Trophoblast cell (in vitro differentiated cells and primary cell): ENCODE results near the gene WRNIP1. TPM values are rescaled to one million over a fixed set of nuclear protein-coding genes. Genes with fewer than 3 reads are reported as not detected.

Experiments used
- DNase-seq, 2 donors: peaks; one replicate each; pipeline ENCODE4 v3.0.0-alpha.2; 2016
- H2AFZ ChIP-seq: 2 replicates; pipeline ENCODE4 v1.6.1; 2013; ENCODE audit warnings: low read length, moderate library complexity, mild to moderate bottlenecking; ENCODE audit not compliant: insufficient read depth, poor library complexity
- H2AK5ac ChIP-seq: 2 replicates; pipeline ENCODE4 v1.6.1; 2013; ENCODE audit warnings: mild to moderate bottlenecking, low read length
- H2BK120ac ChIP-seq: 2 replicates; pipeline ENCODE4 v1.6.1; 2013; ENCODE audit warnings: low read length, mild to moderate bottlenecking, moderate library complexity; ENCODE audit not compliant: insufficient read depth, poor library complexity
- H2BK12ac ChIP-seq: 2 replicates; pipeline ENCODE4 v1.6.1; 2013; ENCODE audit warnings: mild to moderate bottlenecking, low read length, moderate library complexity
- H2BK5ac ChIP-seq: 2 replicates; pipeline ENCODE4 v1.6.1; 2013; ENCODE audit warnings: low read length, low read depth, moderate library complexity, mild to moderate bottlenecking; ENCODE audit not compliant: poor library complexity
- H3K14ac ChIP-seq: 2 replicates; pipeline ENCODE4 v1.6.1; 2013; ENCODE audit warnings: mild to moderate bottlenecking, low read length
- H3K18ac ChIP-seq: 2 replicates; pipeline ENCODE4 v1.6.1; 2013; ENCODE audit warnings: mild to moderate bottlenecking, low read length
- H3K23ac ChIP-seq: 2 replicates; pipeline ENCODE4 v1.6.1; 2013; ENCODE audit warnings: low read length
- H3K27ac ChIP-seq: 2 replicates; pipeline ENCODE4 v1.5.1; 2013; ENCODE audit warnings: low read depth, mild to moderate bottlenecking, inconsistent platforms, low read length, moderate library complexity
- H3K27me3 ChIP-seq: 2 replicates; pipeline ENCODE4 v1.6.1; 2013; ENCODE audit warnings: inconsistent platforms, mild to moderate bottlenecking, low read length, moderate library complexity; ENCODE audit not compliant: insufficient read depth
- H3K36me3 ChIP-seq, 2 experiments: 1 replicate in 1 of 2; 2 replicates in 1 of 2; pipeline ENCODE4 v1.6.1; 2013; ENCODE audit warnings: low read length in 2 of 2, mild to moderate bottlenecking in 2 of 2, moderate library complexity in 1 of 2; ENCODE audit not compliant: insufficient read depth in 2 of 2, control insufficient read depth in 1 of 2
- H3K4ac ChIP-seq: 2 replicates; pipeline ENCODE4 v1.6.1; 2013; ENCODE audit warnings: low read depth, mild to moderate bottlenecking, low read length, moderate library complexity
- H3K4me1 ChIP-seq, 2 experiments: 1 replicate in 1 of 2; 2 replicates in 1 of 2; pipeline ENCODE4 v1.6.1; 2013; ENCODE audit warnings: low read length in 2 of 2, mild to moderate bottlenecking in 2 of 2, moderate library complexity in 1 of 2; ENCODE audit not compliant: insufficient read depth in 2 of 2, control insufficient read depth in 1 of 2
- H3K4me2 ChIP-seq: 2 replicates; pipeline ENCODE4 v1.6.1; 2013; ENCODE audit warnings: inconsistent platforms, mild to moderate bottlenecking, low read length, moderate library complexity
- H3K4me3 ChIP-seq: 2 replicates; pipeline ENCODE4 v1.5.1; 2013; ENCODE audit warnings: mild to moderate bottlenecking, low read depth, low read length, inconsistent platforms
- H3K79me1 ChIP-seq: one replicate; pipeline ENCODE4 v1.6.1; 2013; ENCODE audit warnings: low read length
- H3K79me2 ChIP-seq: 2 replicates; pipeline ENCODE4 v1.6.1; 2013; ENCODE audit warnings: low read length, mild to moderate bottlenecking; ENCODE audit not compliant: control insufficient read depth, insufficient read depth, poor library complexity
- H3K9ac ChIP-seq: 2 replicates; pipeline ENCODE4 v1.6.1; 2013; ENCODE audit warnings: mild to moderate bottlenecking, low read length
- H3K9me3 ChIP-seq: 2 replicates; pipeline ENCODE4 v1.6.1; 2013; ENCODE audit warnings: low read depth, mild to moderate bottlenecking, control low read depth, inconsistent platforms, low read length; ENCODE audit not compliant: insufficient read depth
- H4K12ac ChIP-seq: 2 replicates; pipeline ENCODE4 v1.6.1; 2013; ENCODE audit warnings: low read depth, mild to moderate bottlenecking, low read length, moderate library complexity
- H4K8ac ChIP-seq: 2 replicates; pipeline ENCODE4 v1.6.1; 2013; ENCODE audit warnings: low read depth, mild to moderate bottlenecking, low read length, moderate library complexity
- H4K91ac ChIP-seq: one replicate; pipeline ENCODE4 v1.6.1; 2013; ENCODE audit warnings: low read depth, mild to moderate bottlenecking, low read length, moderate library complexity
- WGBS: extraction: QIAGEN DNeasy Blood & Tissue Kit; methylation state at CpG from one replicate; pipeline ENCODE4 v1.1.7; 2013; ENCODE audit warnings: missing lambda C conversion rate; ENCODE audit not compliant: insufficient read length, insufficient coverage; ENCODE audit errors: extremely low coverage; 5-methylcytosine and 5-hydroxymethylcytosine counted together
- polyA plus RNA-seq: library from polyadenylated mRNA; stranded (reverse); fragments of 200-250 nt; gene quantifications from 2 replicates; pipeline ENCODE4 v1.2.3, GENCODE V29; 2013

Gene WRNIP1
- polyA plus RNA-seq, result 27.7 and 28.1 TPM in 2 replicates

- Histone ChIP-seq H4K91ac (peak within 1 kb of the TSS; percentile 86), H2BK5ac (peak within 1 kb of the TSS; percentile 88), H4K12ac (peak within 1 kb of the TSS; percentile 98), H2AK5ac (peak within 1 kb of the TSS; percentile 84), H4K8ac (peak within 1 kb of the TSS; percentile 97), H3K4me3 (peak within 1 kb of the TSS; percentile 95), H2AFZ (peak within 1 kb of the TSS; percentile 97), H3K27ac (peak within 1 kb of the TSS; percentile 89), H3K79me2 (peaks cover 16% of the 10 kb centered on the region), H3K23ac (no peak within 1 kb of the TSS), H3K4me2 (peak within 1 kb of the TSS; percentile 92), H3K9me3 (no peaks in the 10 kb centered on the region), H3K9ac (peak within 1 kb of the TSS; percentile 99), H2BK120ac (peak within 1 kb of the TSS; percentile 82), H3K79me1 (peaks cover 12% of the 10 kb centered on the region), H3K18ac (peak within 1 kb of the TSS; percentile 99), H3K36me3 (peaks cover 4% of the 10 kb centered on the region in 2 experiments), H3K14ac (peak within 1 kb of the TSS; percentile 97), H3K27me3 (no peaks in the 10 kb centered on the region), H2BK12ac (peak within 1 kb of the TSS; percentile 45), H3K4ac (peak within 1 kb of the TSS; percentile 97), H3K4me1 (peaks cover 5 to 7% of the 10 kb centered on the region in 2 experiments)
- peak; percentile 100 for DNase-seq
- no CpG with 5 or more reads among the region's 104 CpGs for WGBS
Observed at GRCh38 chr6:2765166-2765895, at the start of gene WRNIP1. WRNIP1 (plus strand) TSS chr6:2765393; CDS start chr6:2765623, 230 bp downstream.

- no peak overlapping the region for H3K9ac ChIP-seq
- no peak overlapping the region for H2BK5ac ChIP-seq
- no peak overlapping the region for H3K4me3 ChIP-seq
- no peak overlapping the region for H3K18ac ChIP-seq
- no peaks in the 10 kb centered on the region for H3K27me3 ChIP-seq
- no peak overlapping the region for H4K12ac ChIP-seq
- H2AK5ac ChIP-seq, result no peak overlapping the region
- WGBS, result no CpG with 5 or more reads among the region's 5 CpGs
- H3K27ac ChIP-seq, result no peak overlapping the region
- H3K4me1 ChIP-seq, result no peaks in the 10 kb centered on the region
- H4K91ac ChIP-seq, result no peak overlapping the region
- no peaks in the 10 kb centered on the region for H3K36me3 ChIP-seq
- no peak overlapping the region for H2BK120ac ChIP-seq
- H3K79me1 ChIP-seq, result no peaks in the 10 kb centered on the region
- H3K4ac ChIP-seq, result no peak overlapping the region
- no peak overlapping the region for H2AFZ ChIP-seq
- no peak overlapping the region for H4K8ac ChIP-seq
- H3K9me3 ChIP-seq, result peaks cover 4% of the 10 kb centered on the region
- no peak overlapping the region for H3K14ac ChIP-seq
- H3K79me2 ChIP-seq, result no peaks in the 10 kb centered on the region
- no peak overlapping the region for H2BK12ac ChIP-seq
- no peak for DNase-seq
- H3K4me2 ChIP-seq, result no peak overlapping the region
- H3K23ac ChIP-seq, result no peak overlapping the region
Observed at GRCh38 chr6:2715737-2716136, 49.5 kb upstream of the WRNIP1 start.

GRCh38 chr6:2716936-2717700 lies 48.1 kb upstream of the WRNIP1 start:
- WGBS, result no CpG with 5 or more reads among the region's 9 CpGs
- Histone ChIP-seq H3K9ac (no peak overlapping the region), H2BK5ac (no peak overlapping the region), H4K91ac (no peak overlapping the region), H3K4me3 (no peak overlapping the region), H3K9me3 (peaks cover under 1% of the 10 kb centered on the region), H3K4ac (no peak overlapping the region), H3K14ac (no peak overlapping the region), H3K27ac (no peak overlapping the region), H2BK120ac (no peak overlapping the region), H3K18ac (no peak overlapping the region), H3K4me2 (no peak overlapping the region), H4K12ac (no peak overlapping the region), H2BK12ac (no peak overlapping the region), H4K8ac (no peak overlapping the region), H3K23ac (no peak overlapping the region), H3K36me3 (no peaks in the 10 kb centered on the region), H3K4me1 (no peaks in the 10 kb centered on the region), H2AK5ac (no peak overlapping the region), H3K79me2 (no peaks in the 10 kb centered on the region), H2AFZ (no peak overlapping the region), H3K27me3 (no peaks in the 10 kb centered on the region), H3K79me1 (no peaks in the 10 kb centered on the region)
- DNase-seq, result no peak

GRCh38 chr6:2718334-2719092 lies 46.7 kb upstream of the WRNIP1 start:
- Histone ChIP-seq H2AK5ac (no peak overlapping the region), H4K8ac (no peak overlapping the region), H3K18ac (no peak overlapping the region), H4K12ac (no peak overlapping the region), H3K9ac (no peak overlapping the region), H3K4me2 (no peak overlapping the region), H3K4me1 (no peaks in the 10 kb centered on the region), H3K4ac (no peak overlapping the region), H2BK12ac (no peak overlapping the region), H3K79me2 (no peaks in the 10 kb centered on the region), H3K14ac (no peak overlapping the region), H2BK120ac (no peak overlapping the region), H3K36me3 (no peaks in the 10 kb centered on the region), H3K23ac (no peak overlapping the region), H3K79me1 (no peaks in the 10 kb centered on the region), H2BK5ac (no peak overlapping the region), H2AFZ (no peak overlapping the region), H3K4me3 (no peak overlapping the region), H3K9me3 (no peaks in the 10 kb centered on the region), H4K91ac (no peak overlapping the region), H3K27ac (no peak overlapping the region), H3K27me3 (no peaks in the 10 kb centered on the region)
- no peak for DNase-seq
- no CpG with 5 or more reads among the region's 6 CpGs for WGBS
